GM19395 (cell line): ENCODE data around the gene PRCD.

ENCODE experiments used
- ATAC-seq: cut with Tn5 transposase; IDR thresholded peaks from one replicate; pipeline ENCODE4 v1.9.1; 2021; ENCODE audit warnings: mild to moderate bottlenecking, moderate library complexity; ENCODE audit not compliant: unreplicated experiment

PRCD gene

DNA sequence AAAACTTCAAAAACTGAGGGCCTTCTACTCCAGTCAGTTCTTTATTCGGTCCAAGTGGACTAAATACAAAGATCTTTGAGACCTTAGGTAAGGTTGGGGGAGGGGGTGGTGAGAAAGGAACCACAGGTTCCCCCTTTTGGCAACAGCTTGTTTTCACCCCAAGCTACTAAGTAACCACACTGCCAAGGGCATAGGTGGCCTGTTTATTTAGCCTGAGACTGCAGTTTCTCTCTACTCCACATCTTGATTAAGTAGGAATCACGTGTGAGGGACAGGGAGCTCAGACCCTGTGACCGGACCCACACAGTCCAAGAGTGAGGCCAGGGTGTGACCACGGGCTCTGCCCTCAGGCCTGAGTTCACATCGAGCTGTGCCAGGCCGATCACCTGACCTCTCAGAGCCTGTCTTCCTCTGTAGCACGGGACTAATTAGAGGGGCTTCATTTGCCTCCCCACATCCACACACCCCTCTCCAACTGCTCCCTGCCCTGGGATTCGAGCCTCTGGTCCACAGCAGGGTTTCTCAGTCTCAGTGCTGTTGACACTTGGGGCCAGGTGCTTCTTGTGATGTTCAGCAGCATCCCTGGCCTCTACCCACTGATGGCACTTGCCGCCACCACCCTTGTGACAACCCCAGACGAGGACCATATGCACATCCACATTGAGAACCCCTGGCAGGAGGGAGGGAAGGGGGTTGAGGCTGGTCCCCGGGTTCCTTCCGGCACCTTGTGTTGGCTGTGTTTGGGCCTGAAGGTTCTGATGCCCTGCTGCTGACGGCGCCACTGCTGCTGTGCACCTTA, 28.0 kb downstream of the PRCD start:
- no peak for ATAC-seq

- ATAC-seq: no peak
These were observed 29.0 kb downstream of the PRCD start for GRCh38 chr17:76568811-76569221.

DNA sequence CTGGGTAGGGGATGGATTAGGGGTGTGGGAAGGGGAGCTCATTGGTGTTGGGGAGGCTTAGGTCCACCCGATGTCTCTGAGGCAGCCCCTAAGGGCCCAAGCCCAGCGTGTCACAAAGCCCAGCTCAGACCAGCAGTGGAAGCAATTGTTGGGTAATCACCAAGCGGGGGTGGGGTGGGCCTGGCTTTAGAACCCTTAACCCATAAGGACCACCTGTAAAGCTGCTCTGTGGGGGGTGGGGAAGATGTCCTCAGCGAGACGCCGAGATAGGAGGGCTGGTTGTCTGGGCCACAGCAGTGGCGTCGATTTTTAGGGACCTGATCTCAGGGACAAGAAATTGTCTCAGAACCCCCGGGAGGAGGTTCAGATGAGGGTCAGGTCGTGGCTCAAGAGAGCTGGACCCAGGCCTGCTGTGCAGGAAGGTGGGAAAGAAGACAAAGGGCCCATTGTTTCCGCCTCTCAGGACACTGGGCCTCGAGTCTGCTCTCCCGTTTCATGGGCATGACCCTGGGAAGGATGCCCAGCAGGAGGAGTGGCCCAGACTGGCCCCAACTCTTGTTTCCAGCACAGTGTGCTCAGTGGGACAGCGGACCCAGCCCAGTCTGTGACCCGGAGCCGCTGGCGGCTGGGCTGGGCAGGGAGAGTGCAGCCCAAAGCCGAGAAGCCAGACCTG, 29.9 kb downstream of the PRCD start:
- ATAC-seq: no peak

- ATAC-seq: no peak
These were observed 30.6 kb downstream of the PRCD start for GRCh38 chr17:76570457-76570856.

- no peak for ATAC-seq
These were observed 31.1 kb downstream of the PRCD start for GRCh38 chr17:76570877-76571471.

GRCh38 chr17:76572201-76572910, 32.5 kb downstream of the PRCD start:
- no peak for ATAC-seq

- no peak for ATAC-seq
These were observed 33.3 kb downstream of the PRCD start for GRCh38 chr17:76573096-76573495.

GRCh38 chr17:76574166-76574565, 34.3 kb downstream of the PRCD start:
- ATAC-seq: no peak

GRCh38 chr17:76575570-76575969, 35.7 kb downstream of the PRCD start:
- ATAC-seq: no peak

DNA sequence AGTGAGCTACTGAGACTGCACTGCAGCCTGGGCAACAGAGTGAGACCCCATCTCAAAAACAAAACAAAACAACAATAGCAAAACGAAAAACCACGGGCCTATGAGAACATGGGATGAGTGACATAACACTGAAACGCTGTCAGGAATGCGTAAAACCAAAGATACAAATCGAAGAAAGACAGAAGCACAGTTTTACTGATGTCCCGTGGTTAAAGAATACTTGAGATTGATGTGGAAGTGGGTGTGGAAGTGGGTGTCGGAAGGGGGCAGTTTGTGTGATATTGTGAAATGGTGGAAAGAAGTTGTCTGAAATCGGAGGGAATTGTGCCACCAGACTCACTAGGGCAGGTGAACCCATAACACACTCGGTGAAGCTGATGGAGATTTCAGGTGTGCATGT, 36.3 kb downstream of the PRCD start:
- ATAC-seq: no peak

- no peak for ATAC-seq
These were observed 38.0 kb downstream of the PRCD start for GRCh38 chr17:76577876-76578275.

GRCh38 chr17:76578376-76578775, 38.5 kb downstream of the PRCD start:
- no peak for ATAC-seq

DNA sequence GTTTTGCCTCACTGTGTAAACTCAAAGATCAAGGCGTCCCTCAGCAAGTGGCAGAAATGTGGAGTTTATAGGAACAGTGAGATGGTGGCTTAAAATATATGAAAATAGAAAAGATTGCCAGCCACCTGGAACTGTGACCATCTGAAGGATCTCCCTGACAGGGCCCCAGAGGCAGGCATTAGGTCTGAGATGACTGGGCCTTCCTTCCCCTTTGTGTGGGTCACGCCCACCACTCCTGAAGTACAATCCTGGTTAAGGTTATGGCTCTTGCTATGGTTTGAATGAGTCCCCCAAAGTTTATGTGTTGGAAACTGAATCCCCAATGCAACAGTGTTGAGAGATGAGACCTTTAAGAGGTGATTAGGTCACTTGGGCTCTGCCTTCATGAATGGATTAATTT, 39.4 kb downstream of the PRCD start:
- ATAC-seq: no peak

GRCh38 chr17:76581515-76581914, 41.7 kb downstream of the PRCD start:
- no peak for ATAC-seq

DNA sequence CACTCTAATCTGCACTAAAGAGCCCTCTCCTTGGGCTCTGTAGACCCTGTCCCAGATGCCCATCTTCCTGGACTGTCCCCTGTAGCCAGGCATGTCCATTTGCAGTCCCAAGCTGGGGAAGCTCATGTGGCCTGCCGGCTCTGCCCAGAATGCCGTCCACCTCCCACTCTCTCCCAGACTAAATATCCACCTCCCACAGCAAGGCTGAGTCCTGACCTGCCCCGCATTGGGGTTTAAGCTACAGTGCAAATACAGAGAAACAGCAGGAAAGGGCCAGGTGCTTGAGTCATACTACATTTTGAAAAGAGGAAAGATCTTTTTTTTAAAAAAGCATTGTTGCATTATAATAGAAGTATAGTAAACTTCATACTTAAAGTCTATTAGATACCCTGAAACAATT, 42.8 kb downstream of the PRCD start:
- ATAC-seq: no peak

DNA sequence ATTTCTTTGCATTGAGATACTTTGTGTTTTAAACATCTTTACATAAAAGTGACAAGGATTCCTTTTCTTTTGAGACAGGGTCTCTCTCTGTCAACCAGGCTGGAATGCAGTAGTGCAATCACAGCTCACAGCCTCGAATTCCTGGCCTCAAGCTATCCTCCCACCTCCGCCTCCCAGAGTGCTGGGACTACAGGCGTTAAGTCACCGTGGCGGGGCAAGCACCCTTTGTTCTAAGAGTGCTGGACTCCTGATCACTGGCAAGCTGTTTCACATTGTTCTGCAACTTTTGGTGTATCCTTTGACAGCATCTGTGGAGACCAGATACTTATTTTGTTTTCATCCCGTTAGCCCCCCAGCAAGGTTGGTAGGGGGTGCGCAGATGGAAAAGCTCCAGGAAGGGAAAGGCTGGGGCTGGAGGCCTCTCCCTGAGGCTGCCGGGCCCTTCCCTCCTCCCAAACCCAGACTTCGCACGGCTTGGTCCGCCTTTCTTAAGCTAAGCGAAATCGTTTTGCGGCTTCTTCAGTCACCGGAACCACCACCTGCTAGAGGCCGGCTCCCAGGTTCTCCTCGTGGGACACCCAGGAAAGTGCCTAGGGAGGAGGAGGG, 44.7 kb downstream of the PRCD start:
- ATAC-seq: no peak

- no peak for ATAC-seq
These were observed 45.3 kb downstream of the PRCD start for GRCh38 chr17:76585033-76585648.

DNA sequence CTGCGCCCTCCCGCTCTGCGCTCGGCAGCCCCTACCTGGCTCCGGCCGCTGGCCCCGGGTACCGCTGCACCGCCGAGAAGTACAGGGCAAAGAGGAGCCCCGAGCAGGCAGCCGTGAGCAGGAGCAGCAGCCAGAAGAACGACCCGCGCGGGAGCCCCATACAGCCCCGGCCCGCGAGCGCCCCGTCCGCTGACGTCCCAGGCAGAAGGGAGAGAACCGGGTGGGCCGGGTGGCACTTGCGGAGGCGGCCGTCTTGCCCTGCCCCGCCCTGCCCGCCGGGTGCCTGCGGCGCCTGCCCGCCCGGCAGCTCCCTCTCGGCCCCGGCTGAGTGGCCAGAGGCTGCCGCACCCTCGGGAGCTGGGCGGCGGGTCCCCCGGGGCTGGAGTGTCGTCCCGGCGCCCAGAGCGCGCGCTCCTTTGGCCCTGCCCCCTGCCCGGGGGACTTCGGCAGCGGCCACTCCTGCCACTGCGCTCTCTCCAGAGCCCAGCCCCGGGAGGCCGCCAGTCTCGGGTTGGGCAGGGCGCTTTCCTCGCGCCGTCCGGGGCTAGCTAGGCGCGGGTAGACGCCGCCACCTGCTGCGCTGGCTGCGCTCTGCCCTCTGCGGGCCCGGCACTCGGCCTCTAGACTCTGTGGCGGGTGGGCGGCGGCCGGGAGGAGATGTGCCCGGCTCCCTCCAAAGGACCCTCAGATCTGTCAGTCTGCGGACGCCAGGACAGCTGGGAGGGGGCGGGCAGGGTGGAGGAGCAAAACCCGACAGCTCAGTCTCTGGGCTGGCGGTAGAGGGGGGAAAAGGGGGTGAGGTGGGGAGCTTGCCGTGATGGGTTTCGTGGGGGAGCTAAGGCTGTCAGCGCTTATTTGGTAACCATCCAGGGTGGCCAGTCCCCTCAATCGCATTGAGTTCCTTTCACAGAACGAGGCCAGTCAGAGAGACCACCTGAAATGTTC, 46.1 kb downstream of the PRCD start, which contains the start of gene ST6GALNAC2:
Gene ST6GALNAC2 (minus strand): TSS at position 212 of the 945 bp plus-strand sequence. CDS start 52 bp downstream, at position 160.
- ATAC-seq: no peak

DNA sequence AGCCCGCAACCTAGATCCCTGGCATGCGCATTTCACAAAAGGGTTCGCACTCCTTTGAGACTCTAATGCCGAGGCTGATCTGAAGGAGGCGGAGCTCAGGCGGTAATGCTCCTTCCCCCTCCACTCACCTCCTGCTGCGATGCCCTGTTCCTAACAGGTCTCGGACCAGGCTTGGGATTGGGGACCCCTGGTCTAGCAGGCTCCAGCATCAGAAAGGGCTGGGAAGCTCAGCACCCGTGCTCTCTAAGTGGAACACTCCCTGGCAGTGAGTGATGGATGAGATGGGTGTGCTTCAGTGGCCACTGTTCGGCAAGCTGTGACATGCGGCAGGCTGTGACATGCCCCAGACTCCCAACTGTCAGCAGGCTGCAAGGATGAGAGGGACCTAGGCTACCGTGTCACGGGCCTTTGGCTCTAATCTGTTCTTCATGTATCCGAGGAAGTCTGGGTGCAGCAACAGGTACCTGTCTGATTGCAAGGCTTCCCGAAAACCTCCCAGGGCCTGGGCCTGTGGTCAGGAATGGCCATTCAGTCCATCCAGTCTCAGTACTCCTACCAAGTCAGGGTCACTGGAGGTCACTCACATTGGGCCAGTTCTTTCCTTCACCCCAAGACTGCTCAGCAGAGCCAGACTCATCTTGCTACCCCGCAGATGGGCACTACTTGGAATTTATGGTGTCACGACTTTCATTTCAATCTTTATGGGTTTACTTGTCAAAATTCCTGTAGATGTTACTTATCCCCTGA, 47.1 kb downstream of the PRCD start:
- ATAC-seq: no peak
